Measurements from ENCODE around the gene TTLL11.

- TF ChIP-seq CTCF (conservative IDR thresholded peaks at IDR 0.05; ENCODE audit: low read depth, low read length) (no peak), EZH2 (IDR thresholded peaks at IDR 0.05; ENCODE audit: low read length, unreplicated experiment) (no peak)
These were observed 252.0 kb downstream of the TTLL11 start for GRCh38 chr9:121840838-121841760.
